Chondrocyte (in vitro differentiated cells): ENCODE results near the gene M1AP. TPM values are rescaled to one million over a fixed set of nuclear protein-coding genes. Genes with fewer than 3 reads are reported as not detected.

ENCODE experiments used
- DNase-seq: peaks from one replicate; pipeline ENCODE4 v3.0.0; 2021; ENCODE audit warnings: mixed read lengths, low spot score
- H3K27ac Mint-ChIP-seq: one replicate; pipeline ENCODE4 v1.8.0; 2021; ENCODE audit warnings: mild to moderate bottlenecking, moderate library complexity, mixed read lengths; ENCODE audit not compliant: unreplicated experiment
- H3K27me3 Mint-ChIP-seq: 2 replicates; pipeline ENCODE4 v1.8.0; 2021; ENCODE audit warnings: low read depth, mixed read lengths
- H3K36me3 Mint-ChIP-seq: 2 replicates; pipeline ENCODE4 v1.8.0; 2021; ENCODE audit warnings: low read depth, mixed read lengths
- H3K4me1 Mint-ChIP-seq: 2 replicates; pipeline ENCODE4 v1.8.0; 2021; ENCODE audit warnings: low read depth, mild to moderate bottlenecking, mixed read lengths
- H3K4me3 Mint-ChIP-seq: one replicate; pipeline ENCODE4 v1.8.0; 2021; ENCODE audit warnings: mild to moderate bottlenecking, moderate library complexity, mixed read lengths; ENCODE audit not compliant: unreplicated experiment
- H3K9me3 Mint-ChIP-seq: 2 replicates; pipeline ENCODE4 v1.8.0; 2021; ENCODE audit warnings: low read depth, mixed read lengths
- total RNA-seq: library from RNA; stranded (reverse); gene quantifications from 3 replicates; pipeline ENCODE4 v1.2.1, GENCODE V29; 2021
- TF ChIP-seq, protein P1 (sequence below): fragments of 200-600 bp; sonication (generic); IDR thresholded peaks from 2 replicates; pipeline ENCODE4 v1.5.0; 2021; ENCODE audit warnings: antibody characterized with exemption, mild to moderate bottlenecking, moderate library complexity

M1AP gene
- total RNA-seq, 1 donor from 2014 or later = 0.35 TPM

DNA sequence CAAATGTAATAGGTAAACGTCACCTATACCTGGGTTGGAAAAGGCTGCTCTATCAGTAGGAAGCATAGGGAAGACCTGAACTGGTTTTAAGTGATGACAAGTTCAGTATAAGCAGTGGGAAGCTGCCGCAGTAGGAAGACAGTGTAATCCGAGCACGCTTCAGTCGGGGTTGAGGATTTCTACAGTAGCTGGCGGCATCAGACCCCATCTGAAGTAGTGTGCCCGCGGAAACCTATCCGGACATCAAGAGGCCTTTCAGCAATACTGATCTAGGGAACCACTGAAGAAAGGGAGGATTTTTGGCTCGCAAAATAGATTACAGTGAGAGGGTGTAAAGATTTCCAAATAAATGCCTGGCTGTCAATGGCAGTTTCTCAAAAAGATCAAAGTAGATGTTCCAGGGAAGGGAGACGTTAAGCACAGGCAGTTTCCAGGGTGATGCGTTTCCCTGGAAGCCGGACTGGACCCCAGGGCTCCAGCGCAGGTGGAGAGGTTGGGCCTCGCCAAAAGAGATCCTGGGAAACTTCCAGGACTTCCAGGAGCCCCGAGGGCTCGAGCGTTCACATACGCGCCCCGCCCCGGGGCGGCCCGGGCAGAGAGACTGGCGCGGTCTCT is 99.7 kb downstream of the M1AP start:
- TF ChIP-seq, protein P1, sequence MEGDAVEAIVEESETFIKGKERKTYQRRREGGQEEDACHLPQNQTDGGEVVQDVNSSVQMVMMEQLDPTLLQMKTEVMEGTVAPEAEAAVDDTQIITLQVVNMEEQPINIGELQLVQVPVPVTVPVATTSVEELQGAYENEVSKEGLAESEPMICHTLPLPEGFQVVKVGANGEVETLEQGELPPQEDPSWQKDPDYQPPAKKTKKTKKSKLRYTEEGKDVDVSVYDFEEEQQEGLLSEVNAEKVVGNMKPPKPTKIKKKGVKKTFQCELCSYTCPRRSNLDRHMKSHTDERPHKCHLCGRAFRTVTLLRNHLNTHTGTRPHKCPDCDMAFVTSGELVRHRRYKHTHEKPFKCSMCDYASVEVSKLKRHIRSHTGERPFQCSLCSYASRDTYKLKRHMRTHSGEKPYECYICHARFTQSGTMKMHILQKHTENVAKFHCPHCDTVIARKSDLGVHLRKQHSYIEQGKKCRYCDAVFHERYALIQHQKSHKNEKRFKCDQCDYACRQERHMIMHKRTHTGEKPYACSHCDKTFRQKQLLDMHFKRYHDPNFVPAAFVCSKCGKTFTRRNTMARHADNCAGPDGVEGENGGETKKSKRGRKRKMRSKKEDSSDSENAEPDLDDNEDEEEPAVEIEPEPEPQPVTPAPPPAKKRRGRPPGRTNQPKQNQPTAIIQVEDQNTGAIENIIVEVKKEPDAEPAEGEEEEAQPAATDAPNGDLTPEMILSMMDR = no peak
- Mint-ChIP-seq H3K4me3 (peak overlapping the region; percentile 70), H3K36me3 (peaks cover 15% of the 10 kb centered on the region), H3K4me1 (peaks cover 49% of the 10 kb centered on the region), H3K9me3 (no peaks in the 10 kb centered on the region), H3K27ac (peak overlapping the region; percentile 84), H3K27me3 (no peaks in the 10 kb centered on the region)
- DNase-seq = no peak

GRCh38 chr2:74546004-74546403 is 102.1 kb downstream of the M1AP start:
- peaks cover 14% of the 10 kb centered on the region for H3K36me3 Mint-ChIP-seq
- no peaks in the 10 kb centered on the region for H3K27me3 Mint-ChIP-seq
- H3K4me3 Mint-ChIP-seq = no peak overlapping the region
- DNase-seq = no peak
- H3K27ac Mint-ChIP-seq = no peak overlapping the region
- TF ChIP-seq, protein P1 = no peak
- H3K9me3 Mint-ChIP-seq = no peaks in the 10 kb centered on the region
- peaks cover 28% of the 10 kb centered on the region for H3K4me1 Mint-ChIP-seq

GRCh38 chr2:74544634-74545033 is 103.5 kb downstream of the M1AP start:
- no peaks in the 10 kb centered on the region for H3K27me3 Mint-ChIP-seq
- no peak for DNase-seq
- H3K4me1 Mint-ChIP-seq = peaks cover 14% of the 10 kb centered on the region
- H3K27ac Mint-ChIP-seq = no peak overlapping the region
- TF ChIP-seq, protein P1 = peak; percentile 17
- no peaks in the 10 kb centered on the region for H3K9me3 Mint-ChIP-seq
- H3K36me3 Mint-ChIP-seq = peaks cover 15% of the 10 kb centered on the region
- H3K4me3 Mint-ChIP-seq = no peak overlapping the region

GRCh38 chr2:74542978-74543377 is 105.2 kb downstream of the M1AP start:
- peaks cover 19% of the 10 kb centered on the region for H3K36me3 Mint-ChIP-seq

GRCh38 chr2:74540291-74540690 is 107.8 kb downstream of the M1AP start:
- H3K27ac Mint-ChIP-seq = no peak overlapping the region
- DNase-seq = no peak
- H3K9me3 Mint-ChIP-seq = no peaks in the 10 kb centered on the region
- TF ChIP-seq, protein P1 = no peak
- peaks cover 19% of the 10 kb centered on the region for H3K36me3 Mint-ChIP-seq
- no peaks in the 10 kb centered on the region for H3K27me3 Mint-ChIP-seq
- H3K4me3 Mint-ChIP-seq = no peak overlapping the region
- no peaks in the 10 kb centered on the region for H3K4me1 Mint-ChIP-seq

More at GRCh38 chr2:74542978-74543377, 105.2 kb downstream of the M1AP start:
- Mint-ChIP-seq H3K4me3 (no peak overlapping the region), H3K27me3 (no peaks in the 10 kb centered on the region), H3K4me1 (peaks cover 2% of the 10 kb centered on the region), H3K9me3 (no peaks in the 10 kb centered on the region), H3K27ac (no peak overlapping the region)
- TF ChIP-seq, protein P1 = no peak
- no peak for DNase-seq
